HG03103 (cell line): ENCODE data around the gene PDCD11.

Experiments
- ATAC-seq: cut with Tn5 transposase; IDR thresholded peaks from one replicate; pipeline ENCODE4 v1.9.1; 2021; ENCODE audit warnings: low read depth; ENCODE audit not compliant: unreplicated experiment

Gene PDCD11

GRCh38 chr10:103450201-103450695 lies 53.8 kb downstream of the PDCD11 start:
- no peak for ATAC-seq

GRCh38 chr10:103451091-103451813 lies 54.8 kb downstream of the PDCD11 start:
- ATAC-seq = no peak

- ATAC-seq = peak; percentile 60
These were observed 55.5 kb downstream of the PDCD11 start, which contains the start of gene CALHM2 for GRCh38 chr10:103451831-103452505. Gene CALHM2, minus strand, starts transcription at chr10:103452370. Its CDS starts 2,429 bp downstream, at chr10:103449941.

GRCh38 chr10:103452506-103453230 lies 56.2 kb downstream of the PDCD11 start:
- no peak for ATAC-seq

- no peak for ATAC-seq
These were observed 57.6 kb downstream of the PDCD11 start for GRCh38 chr10:103454026-103454425.

GRCh38 chr10:103455235-103455634 lies 58.8 kb downstream of the PDCD11 start:
- no peak for ATAC-seq

- ATAC-seq = no peak
These were observed 59.7 kb downstream of the PDCD11 start for GRCh38 chr10:103456074-103456660.

- no peak for ATAC-seq
These were observed 60.8 kb downstream of the PDCD11 start for GRCh38 chr10:103457176-103457712.

- ATAC-seq = no peak
These were observed 61.6 kb downstream of the PDCD11 start for GRCh38 chr10:103457896-103458583.

- ATAC-seq = no peak
These were observed 62.3 kb downstream of the PDCD11 start, which contains the start of gene CALHM1 for GRCh38 chr10:103458720-103459119. Gene CALHM1, minus strand, starts transcription at chr10:103458900. Its CDS starts 149 bp downstream, at chr10:103458751.

GRCh38 chr10:103459615-103460014 lies 63.2 kb downstream of the PDCD11 start:
- no peak for ATAC-seq

GRCh38 chr10:103463499-103463898 lies 67.1 kb downstream of the PDCD11 start:
- no peak for ATAC-seq

- ATAC-seq = no peak
These were observed 69.2 kb downstream of the PDCD11 start for GRCh38 chr10:103465411-103466179.

- no peak for ATAC-seq
These were observed 70.3 kb downstream of the PDCD11 start for GRCh38 chr10:103466734-103467133.

- no peak for ATAC-seq
These were observed 71.0 kb downstream of the PDCD11 start for GRCh38 chr10:103467406-103467805.

GRCh38 chr10:103469201-103469600 lies 72.8 kb downstream of the PDCD11 start:
- ATAC-seq = no peak

- ATAC-seq = peak; percentile 70
These were observed 74.6 kb downstream of the PDCD11 start for GRCh38 chr10:103470761-103471653.

- no peak for ATAC-seq
These were observed 75.6 kb downstream of the PDCD11 start for GRCh38 chr10:103472005-103472404.
